GM23338 (cell line): ENCODE results near the gene AKR1D1. TPM values are rescaled to one million over a fixed set of nuclear protein-coding genes. Genes with fewer than 3 reads are reported as not detected.
"Not testable (repeated sequence)": the region's sequence is repeated elsewhere in the genome, so short reads cannot be mapped to it uniquely, and the experiment has no call there.

ENCODE experiments used
- ATAC-seq: fragments of 200-7000 bp; cut with Tn5 transposase; 3 replicates; pipeline ENCODE4 v1.9.1; 2020
- DNase-seq: peaks from one replicate; pipeline ENCODE4 v3.0.0-alpha.2; 2015; ENCODE audit warnings: low spot score
- H2AFZ ChIP-seq: fragments of 200-600 bp; sonication (generic); 2 replicates; pipeline ENCODE4 v1.8.0; 2016; ENCODE audit warnings: antibody characterized with exemption, mild to moderate bottlenecking, moderate library complexity
- H3F3A ChIP-seq: fragments of 200-600 bp; sonication (generic); replicated peaks from 2 replicates; pipeline ENCODE4 v1.8.0; 2017; ENCODE audit warnings: antibody characterized with exemption, mixed run types, low read depth
- H3K27ac ChIP-seq: fragments of 200-600 bp; sonication (generic); 2 replicates; pipeline ENCODE4 v1.6.1; 2016; ENCODE audit warnings: low read depth
- H3K27me3 ChIP-seq: fragments of 200-600 bp; sonication (generic); 2 replicates; pipeline ENCODE4 v1.8.0; 2016; ENCODE audit warnings: mild to moderate bottlenecking, mixed run types, moderate library complexity; ENCODE audit not compliant: insufficient read depth
- H3K36me3 ChIP-seq: fragments of 200-600 bp; sonication (generic); 2 replicates; pipeline ENCODE4 v1.8.0; 2016; ENCODE audit warnings: mild to moderate bottlenecking; ENCODE audit not compliant: insufficient read depth
- H3K4me1 ChIP-seq: fragments of 200-600 bp; sonication (generic); 2 replicates; pipeline ENCODE4 v1.8.0; 2016; ENCODE audit warnings: mild to moderate bottlenecking, moderate library complexity; ENCODE audit not compliant: insufficient read depth
- H3K4me2 ChIP-seq: fragments of 200-600 bp; sonication (generic); 2 replicates; pipeline ENCODE4 v1.7.1; 2017; ENCODE audit warnings: mixed run types
- H3K4me3 ChIP-seq: fragments of 200-600 bp; sonication (generic); 2 replicates; pipeline ENCODE4 v1.6.1; 2016; ENCODE audit warnings: mixed run types
- H3K79me2 ChIP-seq: fragments of 200-600 bp; sonication (generic); replicated peaks from 2 replicates; pipeline ENCODE4 v1.8.0; 2017; ENCODE audit warnings: mild to moderate bottlenecking; ENCODE audit not compliant: insufficient read depth
- H3K9me2 ChIP-seq: fragments of 200-600 bp; sonication (generic); 2 replicates; pipeline ENCODE4 v1.8.0; 2017; ENCODE audit not compliant: insufficient read depth
- H4K20me1 ChIP-seq: fragments of 200-600 bp; sonication (generic); replicated peaks from 2 replicates; pipeline ENCODE4 v1.8.0; 2017; ENCODE audit warnings: mild to moderate bottlenecking; ENCODE audit not compliant: insufficient read depth
- H3K27ac Mint-ChIP-seq: 2 replicates; pipeline ENCODE4 v1.8.0; 2020; ENCODE audit warnings: inconsistent platforms, mild to moderate bottlenecking, moderate library complexity, mixed read lengths
- H3K27me3 Mint-ChIP-seq: 3 replicates; pipeline ENCODE4 v1.8.0; 2022; ENCODE audit warnings: low read depth, mild to moderate bottlenecking, moderate library complexity, mixed read lengths, inconsistent platforms; ENCODE audit not compliant: insufficient read depth, poor library complexity
- H3K36me3 Mint-ChIP-seq: 3 replicates; pipeline ENCODE4 v1.8.0; 2021; ENCODE audit warnings: low read depth, mild to moderate bottlenecking, inconsistent platforms, moderate library complexity, mixed read lengths
- H3K4me1 Mint-ChIP-seq: 3 replicates; pipeline ENCODE4 v1.8.0; 2020; ENCODE audit warnings: mild to moderate bottlenecking, inconsistent platforms, mixed read lengths
- H3K4me3 Mint-ChIP-seq: 3 replicates; pipeline ENCODE4 v1.8.0; 2021; ENCODE audit warnings: moderate library complexity, mild to moderate bottlenecking, inconsistent platforms, mixed read lengths
- H3K9me3 Mint-ChIP-seq: 3 replicates; pipeline ENCODE4 v1.8.0; 2020; ENCODE audit warnings: moderate library complexity, mild to moderate bottlenecking, inconsistent platforms, mixed read lengths
- CREB1 ChIP-seq: fragments of 250-450 bp; sonication (Bioruptor Pico); IDR thresholded peaks from 2 replicates; pipeline ENCODE4 v1.5.0; 2020; ENCODE audit warnings: low read depth, mild to moderate bottlenecking, moderate library complexity
- EZH2 ChIP-seq: fragments of 200-600 bp; sonication (generic); IDR thresholded peaks from one replicate; pipeline ENCODE4 v1.8.0; 2017; ENCODE audit warnings: antibody characterized with exemption, mild to moderate bottlenecking, low read depth; ENCODE audit not compliant: unreplicated experiment
- EZH2phosphoT487 ChIP-seq: fragments of 200-600 bp; sonication (generic); IDR thresholded peaks from one replicate; pipeline ENCODE4 v1.8.1; 2018; ENCODE audit warnings: antibody characterized with exemption; ENCODE audit not compliant: unreplicated experiment
- JUNB ChIP-seq: IDR thresholded peaks from one replicate; pipeline ENCODE4 v1.6.1; 2016; ENCODE audit warnings: antibody characterized with exemption; ENCODE audit not compliant: unreplicated experiment
- REST ChIP-seq: IDR thresholded peaks from one replicate; pipeline ENCODE4 v1.6.1; 2018; ENCODE audit warnings: antibody characterized with exemption; ENCODE audit not compliant: unreplicated experiment
- STAT1 ChIP-seq: IDR thresholded peaks from one replicate; pipeline ENCODE4 v1.6.1; 2016; ENCODE audit warnings: antibody characterized with exemption; ENCODE audit not compliant: unreplicated experiment
- ZNF114 ChIP-seq: fragments of 250-450 bp; sonication (Bioruptor Pico); IDR thresholded peaks from 2 replicates; pipeline ENCODE4 v1.5.0; 2020; ENCODE audit warnings: mild to moderate bottlenecking, moderate library complexity
- ZNF331 ChIP-seq: fragments of 250-450 bp; sonication (Bioruptor Pico); IDR thresholded peaks from 2 replicates; pipeline ENCODE4 v1.5.0; 2020; ENCODE audit warnings: low read depth, mild to moderate bottlenecking, moderate library complexity
- polyA plus RNA-seq: library from polyadenylated mRNA; unstranded; fragments of >200 nt; fragmentation: Nextera tagmentation; extraction: Ambion mirVana; gene quantifications from 2 replicates; pipeline ENCODE4 v1.2.1, GENCODE V29; 2016
- total RNA-seq: library from RNA; depleted of rRNA; stranded (reverse); fragments of >200 nt; shearing (Covaris generic); gene quantifications from 2 replicates; pipeline ENCODE4 v1.2.3, GENCODE V29; 2014

AKR1D1 gene
- total and polyA plus RNA-seq, 2 experiments from 2014 or later: 0.14 TPM; not detected in 1

DNA sequence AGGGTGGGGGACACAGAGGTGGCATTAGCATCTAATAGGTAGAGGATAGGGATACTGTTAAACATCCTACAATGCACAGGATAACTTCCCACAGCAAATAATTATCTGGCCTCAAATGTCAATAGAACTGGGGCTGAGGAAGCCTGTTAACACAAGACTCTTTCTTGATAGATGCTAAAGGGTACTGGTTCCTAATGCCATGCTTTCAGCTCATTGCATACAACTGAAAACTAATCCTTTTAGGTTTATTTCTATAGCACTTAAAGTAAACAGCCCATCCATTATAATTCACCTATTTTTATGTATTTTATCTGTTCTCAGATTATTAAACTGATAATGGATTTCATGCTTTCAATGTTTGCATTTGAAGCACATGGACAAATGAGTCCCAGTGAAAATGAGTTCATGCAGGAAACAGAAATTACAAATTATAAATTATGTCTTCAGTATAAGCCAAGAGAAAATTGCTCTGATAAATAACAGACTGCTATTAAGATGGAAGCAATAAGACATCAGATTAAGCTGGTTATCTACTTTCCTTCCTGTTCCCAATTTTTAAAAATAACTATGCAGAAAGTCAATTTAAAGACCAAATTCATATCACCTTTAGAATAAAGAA, 66.4 kb downstream of the AKR1D1 start:
- H3K4me1 ChIP-seq: no peaks in the 10 kb centered on the region
- DNase-seq (no peak), ATAC-seq (no peak)
- H3K27ac ChIP-seq: no peak overlapping the region
- peaks cover 7% of the 10 kb centered on the region for H3K27me3 Mint-ChIP-seq
- H3K4me3 Mint-ChIP-seq: no peak overlapping the region
- H3K4me1 Mint-ChIP-seq: peaks cover 5% of the 10 kb centered on the region; the same call in 1 of the 3 replicates
- H3K79me2 ChIP-seq: no peaks in the 10 kb centered on the region
- peaks cover 7% of the 10 kb centered on the region; the same call in 2 of the 3 replicates for H3K9me3 Mint-ChIP-seq
- H3F3A ChIP-seq: no peaks in the 10 kb centered on the region
- H3K27me3 ChIP-seq: no peaks in the 10 kb centered on the region
- H2AFZ ChIP-seq: no peak overlapping the region; the same call in 1 of the 2 replicates
- H3K36me3 Mint-ChIP-seq: no peaks in the 10 kb centered on the region
- H3K4me3 ChIP-seq: no peak overlapping the region
- H3K27ac Mint-ChIP-seq: no peak overlapping the region
- no peaks in the 10 kb centered on the region for H4K20me1 ChIP-seq
- H3K9me2 ChIP-seq: no peaks in the 10 kb centered on the region
- TF ChIP-seq EZH2phosphoT487 (no peak), REST (no peak), STAT1 (no peak), JUNB (no peak), CREB1 (no peak), EZH2 (no peak), ZNF114 (CRISPR knock-in tag) (no peak), ZNF331 (CRISPR knock-in tag) (no peak)
- H3K4me2 ChIP-seq: no peak overlapping the region
- no peaks in the 10 kb centered on the region for H3K36me3 ChIP-seq

GRCh38 chr7:138144958-138145357, 68.7 kb downstream of the AKR1D1 start:
- no peaks in the 10 kb centered on the region for H3K79me2 ChIP-seq
- peaks cover 7% of the 10 kb centered on the region; the same call in 2 of the 3 replicates for H3K9me3 Mint-ChIP-seq
- H3K27ac ChIP-seq: no peak overlapping the region
- H3K27me3 ChIP-seq: no peaks in the 10 kb centered on the region
- H3F3A ChIP-seq: no peaks in the 10 kb centered on the region
- no peak overlapping the region for H3K4me3 Mint-ChIP-seq
- no peak overlapping the region for H3K27ac Mint-ChIP-seq
- no peak overlapping the region for H3K4me2 ChIP-seq
- H3K9me2 ChIP-seq: no peaks in the 10 kb centered on the region
- no peaks in the 10 kb centered on the region for H4K20me1 ChIP-seq
- TF ChIP-seq STAT1: no peak
- TF ChIP-seq REST: no peak
- DNase-seq (no peak), ATAC-seq (no peak)
- H3K36me3 Mint-ChIP-seq: no peaks in the 10 kb centered on the region
- peaks cover 3% of the 10 kb centered on the region for H3K27me3 Mint-ChIP-seq
- H3K4me3 ChIP-seq: no peak overlapping the region
- no peaks in the 10 kb centered on the region for H3K36me3 ChIP-seq
- H3K4me1 Mint-ChIP-seq: no peaks in the 10 kb centered on the region
- H3K4me1 ChIP-seq: no peaks in the 10 kb centered on the region
- H2AFZ ChIP-seq: no peak overlapping the region

GRCh38 chr7:138146221-138146620, 70.0 kb downstream of the AKR1D1 start:
- not testable (repeated sequence) for H4K20me1 ChIP-seq, H3K27ac Mint-ChIP-seq, DNase-seq, H3K27ac ChIP-seq, H2AFZ ChIP-seq, H3K4me2 ChIP-seq, H3K4me3 ChIP-seq, H3K4me1 Mint-ChIP-seq, H3K36me3 Mint-ChIP-seq, ATAC-seq, H3K36me3 ChIP-seq, H3K79me2 ChIP-seq, H3K4me3 Mint-ChIP-seq, H3F3A ChIP-seq, H3K9me2 ChIP-seq, H3K27me3 ChIP-seq, H3K9me3 Mint-ChIP-seq, H3K4me1 ChIP-seq, H3K27me3 Mint-ChIP-seq
